Prostate gland (tissue), 2 donors: ENCODE data around the gene SERPINA1.

Experiments
- POLR2A ChIP-seq: fragments of 450-650 bp; IDR thresholded peaks from one replicate; pipeline ENCODE4 v1.6.1; 2016; ENCODE audit warnings: antibody characterized with exemption, mild to moderate bottlenecking
- POLR2AphosphoS5 ChIP-seq: sonication (generic); formaldehyde crosslinking; IDR thresholded peaks from one replicate; pipeline ENCODE4 v1.6.1; 2017; ENCODE audit warnings: antibody characterized with exemption
- TF ChIP-seq, protein P1 (sequence below), 4 experiments: fragments of 200-600 bp in 2 of 4; fragments of 450-650 bp in 2 of 4; sonication (generic) in 2 of 4; IDR thresholded peaks; 1 replicate in 3 of 4; 2 replicates in 1 of 4; pipeline ENCODE4 v1.5.1; 2016 to 2019; ENCODE audit warnings: antibody characterized with exemption in 4 of 4, mild to moderate bottlenecking in 2 of 4, moderate library complexity in 2 of 4

DNA sequence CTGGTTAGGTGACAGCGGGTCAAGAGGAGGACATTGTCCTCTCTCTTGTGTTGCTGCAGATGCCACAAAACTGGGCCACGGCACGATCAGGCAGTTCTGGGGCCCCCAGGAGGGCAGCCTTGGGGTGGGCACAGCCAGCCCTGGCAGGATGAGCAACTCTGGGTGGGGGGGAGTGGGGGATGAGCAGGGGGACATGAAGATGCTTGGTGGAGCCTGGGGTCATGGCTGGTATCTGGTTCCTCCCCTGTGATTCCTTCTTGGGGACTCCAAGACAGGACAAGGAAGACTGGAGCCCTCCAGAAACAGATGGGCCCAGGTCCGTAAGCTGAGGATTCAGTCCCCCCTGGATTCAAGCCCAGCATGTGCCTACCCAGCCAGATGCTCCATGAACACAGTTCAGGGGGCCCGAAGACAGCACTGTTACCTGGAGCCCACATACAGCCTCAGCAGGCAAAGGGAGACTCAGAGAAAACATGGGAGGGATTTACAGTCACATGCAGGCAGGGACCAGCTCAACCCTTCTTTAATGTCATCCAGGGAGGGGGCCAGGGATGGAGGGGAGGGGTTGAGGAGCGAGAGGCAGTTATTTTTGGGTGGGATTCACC, 10.4 kb downstream of the SERPINA1 start:
- TF ChIP-seq POLR2AphosphoS5 (no peak), POLR2A (no peak)
- TF ChIP-seq, protein P1, sequence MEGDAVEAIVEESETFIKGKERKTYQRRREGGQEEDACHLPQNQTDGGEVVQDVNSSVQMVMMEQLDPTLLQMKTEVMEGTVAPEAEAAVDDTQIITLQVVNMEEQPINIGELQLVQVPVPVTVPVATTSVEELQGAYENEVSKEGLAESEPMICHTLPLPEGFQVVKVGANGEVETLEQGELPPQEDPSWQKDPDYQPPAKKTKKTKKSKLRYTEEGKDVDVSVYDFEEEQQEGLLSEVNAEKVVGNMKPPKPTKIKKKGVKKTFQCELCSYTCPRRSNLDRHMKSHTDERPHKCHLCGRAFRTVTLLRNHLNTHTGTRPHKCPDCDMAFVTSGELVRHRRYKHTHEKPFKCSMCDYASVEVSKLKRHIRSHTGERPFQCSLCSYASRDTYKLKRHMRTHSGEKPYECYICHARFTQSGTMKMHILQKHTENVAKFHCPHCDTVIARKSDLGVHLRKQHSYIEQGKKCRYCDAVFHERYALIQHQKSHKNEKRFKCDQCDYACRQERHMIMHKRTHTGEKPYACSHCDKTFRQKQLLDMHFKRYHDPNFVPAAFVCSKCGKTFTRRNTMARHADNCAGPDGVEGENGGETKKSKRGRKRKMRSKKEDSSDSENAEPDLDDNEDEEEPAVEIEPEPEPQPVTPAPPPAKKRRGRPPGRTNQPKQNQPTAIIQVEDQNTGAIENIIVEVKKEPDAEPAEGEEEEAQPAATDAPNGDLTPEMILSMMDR (IDR thresholded peaks at IDR 0.05) = no peak
